Measurements from ENCODE around the gene NEK11.

GRCh38 chr3:131329774-131330173, 303.1 kb downstream of the NEK11 start:
- TF ChIP-seq CTCF (conservative IDR thresholded peaks at IDR 0.05) (no peak), EZH2 (IDR thresholded peaks at IDR 0.05; ENCODE audit: low read depth) (no peak)

All from PC-9 (cell line).